GM23338 (cell line): ENCODE results near the gene RCL1. TPM values are rescaled to one million over a fixed set of nuclear protein-coding genes. Genes with fewer than 3 reads are reported as not detected.

ENCODE experiments used
- ATAC-seq: fragments of 200-7000 bp; cut with Tn5 transposase; 3 replicates; pipeline ENCODE4 v1.9.1; 2020
- DNase-seq: peaks from one replicate; pipeline ENCODE4 v3.0.0-alpha.2; 2015; ENCODE audit warnings: low spot score
- H2AFZ ChIP-seq: fragments of 200-600 bp; sonication (generic); 2 replicates; pipeline ENCODE4 v1.8.0; 2016; ENCODE audit warnings: antibody characterized with exemption, mild to moderate bottlenecking, moderate library complexity
- H3F3A ChIP-seq: fragments of 200-600 bp; sonication (generic); replicated peaks from 2 replicates; pipeline ENCODE4 v1.8.0; 2017; ENCODE audit warnings: antibody characterized with exemption, mixed run types, low read depth
- H3K27ac ChIP-seq: fragments of 200-600 bp; sonication (generic); 2 replicates; pipeline ENCODE4 v1.6.1; 2016; ENCODE audit warnings: low read depth
- H3K27me3 ChIP-seq: fragments of 200-600 bp; sonication (generic); 2 replicates; pipeline ENCODE4 v1.8.0; 2016; ENCODE audit warnings: mild to moderate bottlenecking, mixed run types, moderate library complexity; ENCODE audit not compliant: insufficient read depth
- H3K36me3 ChIP-seq: fragments of 200-600 bp; sonication (generic); 2 replicates; pipeline ENCODE4 v1.8.0; 2016; ENCODE audit warnings: mild to moderate bottlenecking; ENCODE audit not compliant: insufficient read depth
- H3K4me1 ChIP-seq: fragments of 200-600 bp; sonication (generic); 2 replicates; pipeline ENCODE4 v1.8.0; 2016; ENCODE audit warnings: mild to moderate bottlenecking, moderate library complexity; ENCODE audit not compliant: insufficient read depth
- H3K4me2 ChIP-seq: fragments of 200-600 bp; sonication (generic); 2 replicates; pipeline ENCODE4 v1.7.1; 2017; ENCODE audit warnings: mixed run types
- H3K4me3 ChIP-seq: fragments of 200-600 bp; sonication (generic); 2 replicates; pipeline ENCODE4 v1.6.1; 2016; ENCODE audit warnings: mixed run types
- H3K79me2 ChIP-seq: fragments of 200-600 bp; sonication (generic); replicated peaks from 2 replicates; pipeline ENCODE4 v1.8.0; 2017; ENCODE audit warnings: mild to moderate bottlenecking; ENCODE audit not compliant: insufficient read depth
- H3K9me2 ChIP-seq: fragments of 200-600 bp; sonication (generic); 2 replicates; pipeline ENCODE4 v1.8.0; 2017; ENCODE audit not compliant: insufficient read depth
- H4K20me1 ChIP-seq: fragments of 200-600 bp; sonication (generic); replicated peaks from 2 replicates; pipeline ENCODE4 v1.8.0; 2017; ENCODE audit warnings: mild to moderate bottlenecking; ENCODE audit not compliant: insufficient read depth
- H3K27ac Mint-ChIP-seq: 2 replicates; pipeline ENCODE4 v1.8.0; 2020; ENCODE audit warnings: inconsistent platforms, mild to moderate bottlenecking, moderate library complexity, mixed read lengths
- H3K27me3 Mint-ChIP-seq: 3 replicates; pipeline ENCODE4 v1.8.0; 2022; ENCODE audit warnings: low read depth, mild to moderate bottlenecking, moderate library complexity, mixed read lengths, inconsistent platforms; ENCODE audit not compliant: insufficient read depth, poor library complexity
- H3K36me3 Mint-ChIP-seq: 3 replicates; pipeline ENCODE4 v1.8.0; 2021; ENCODE audit warnings: low read depth, mild to moderate bottlenecking, inconsistent platforms, moderate library complexity, mixed read lengths
- H3K4me1 Mint-ChIP-seq: 3 replicates; pipeline ENCODE4 v1.8.0; 2020; ENCODE audit warnings: mild to moderate bottlenecking, inconsistent platforms, mixed read lengths
- H3K4me3 Mint-ChIP-seq: 3 replicates; pipeline ENCODE4 v1.8.0; 2021; ENCODE audit warnings: moderate library complexity, mild to moderate bottlenecking, inconsistent platforms, mixed read lengths
- H3K9me3 Mint-ChIP-seq: 3 replicates; pipeline ENCODE4 v1.8.0; 2020; ENCODE audit warnings: moderate library complexity, mild to moderate bottlenecking, inconsistent platforms, mixed read lengths
- CREB1 ChIP-seq: fragments of 250-450 bp; sonication (Bioruptor Pico); IDR thresholded peaks from 2 replicates; pipeline ENCODE4 v1.5.0; 2020; ENCODE audit warnings: low read depth, mild to moderate bottlenecking, moderate library complexity
- CTCF ChIP-seq, 2 experiments: fragments of 200-600 bp in 1 of 2; sonication (generic) in 1 of 2; conservative IDR thresholded peaks; 2 replicates each; pipeline versions ENCODE4 v1.5.1 to v1.6.1; 2016 to 2017; ENCODE audit warnings: antibody characterized with exemption in 2 of 2, low read depth in 2 of 2, mild to moderate bottlenecking in 2 of 2, moderate library complexity in 1 of 2
- ETS1 ChIP-seq: IDR thresholded peaks from 2 replicates; pipeline ENCODE4 v1.6.1; 2016; ENCODE audit warnings: antibody characterized with exemption
- EZH2 ChIP-seq: fragments of 200-600 bp; sonication (generic); IDR thresholded peaks from one replicate; pipeline ENCODE4 v1.8.0; 2017; ENCODE audit warnings: antibody characterized with exemption, mild to moderate bottlenecking, low read depth; ENCODE audit not compliant: unreplicated experiment
- EZH2phosphoT487 ChIP-seq: fragments of 200-600 bp; sonication (generic); IDR thresholded peaks from one replicate; pipeline ENCODE4 v1.8.1; 2018; ENCODE audit warnings: antibody characterized with exemption; ENCODE audit not compliant: unreplicated experiment
- JUNB ChIP-seq: IDR thresholded peaks from one replicate; pipeline ENCODE4 v1.6.1; 2016; ENCODE audit warnings: antibody characterized with exemption; ENCODE audit not compliant: unreplicated experiment
- NANOG ChIP-seq: IDR thresholded peaks from 2 replicates; pipeline ENCODE4 v1.6.1; 2016; ENCODE audit warnings: antibody characterized with exemption, borderline replicate concordance
- POLR2AphosphoS5 ChIP-seq: IDR thresholded peaks from 2 replicates; pipeline ENCODE4 v1.6.1; 2016; ENCODE audit warnings: antibody characterized with exemption, low read depth
- REST ChIP-seq: IDR thresholded peaks from one replicate; pipeline ENCODE4 v1.6.1; 2018; ENCODE audit warnings: antibody characterized with exemption; ENCODE audit not compliant: unreplicated experiment
- STAT1 ChIP-seq: IDR thresholded peaks from one replicate; pipeline ENCODE4 v1.6.1; 2016; ENCODE audit warnings: antibody characterized with exemption; ENCODE audit not compliant: unreplicated experiment
- ZNF114 ChIP-seq: fragments of 250-450 bp; sonication (Bioruptor Pico); IDR thresholded peaks from 2 replicates; pipeline ENCODE4 v1.5.0; 2020; ENCODE audit warnings: mild to moderate bottlenecking, moderate library complexity
- ZNF331 ChIP-seq: fragments of 250-450 bp; sonication (Bioruptor Pico); IDR thresholded peaks from 2 replicates; pipeline ENCODE4 v1.5.0; 2020; ENCODE audit warnings: low read depth, mild to moderate bottlenecking, moderate library complexity
- ZNF462 ChIP-seq: fragments of 250-450 bp; sonication (Bioruptor Pico); IDR thresholded peaks from 2 replicates; pipeline ENCODE4 v1.5.0; 2020; ENCODE audit warnings: mild to moderate bottlenecking, moderate library complexity
- polyA plus RNA-seq: library from polyadenylated mRNA; unstranded; fragments of >200 nt; fragmentation: Nextera tagmentation; extraction: Ambion mirVana; gene quantifications from 2 replicates; pipeline ENCODE4 v1.2.1, GENCODE V29; 2016
- total RNA-seq: library from RNA; depleted of rRNA; stranded (reverse); fragments of >200 nt; shearing (Covaris generic); gene quantifications from 2 replicates; pipeline ENCODE4 v1.2.3, GENCODE V29; 2014

The RCL1 gene
- total and polyA plus RNA-seq, 2 experiments from 2014 or later = 19.3 to 41.2 TPM

GRCh38 chr9:4837261-4838188 lies 44.8 kb downstream of the RCL1 start:
- Histone ChIP-seq H3K4me1 (no peaks in the 10 kb centered on the region), H3K4me3 (no peak overlapping the region), H3F3A (no peaks in the 10 kb centered on the region), H3K9me2 (no peaks in the 10 kb centered on the region), H3K36me3 (peaks cover 2% of the 10 kb centered on the region), H3K4me2 (no peak overlapping the region), H2AFZ (no peak overlapping the region), H4K20me1 (peaks cover 18% of the 10 kb centered on the region), H3K27ac (no peak overlapping the region), H3K27me3 (no peaks in the 10 kb centered on the region), H3K79me2 (peaks cover 33% of the 10 kb centered on the region)
- Mint-ChIP-seq H3K27me3 (peaks cover 5% of the 10 kb centered on the region), H3K4me1 (peaks cover 11% of the 10 kb centered on the region), H3K36me3 (peaks cover 31% of the 10 kb centered on the region), H3K9me3 (no peaks in the 10 kb centered on the region), H3K27ac (no peak overlapping the region), H3K4me3 (no peak overlapping the region)
- TF ChIP-seq CREB1 (CRISPR knock-in tag) (no peak), ZNF462 (CRISPR knock-in tag) (no peak), NANOG (no peak), EZH2 (no peak), ZNF114 (CRISPR knock-in tag) (no peak), JUNB (no peak), STAT1 (no peak), POLR2AphosphoS5 (no peak), EZH2phosphoT487 (no peak), ETS1 (no peak), REST (no peak), CTCF (conservative IDR thresholded peaks at IDR 0.05; ENCODE audit: low read depth in 2 of 2) (no peak), ZNF331 (CRISPR knock-in tag) (no peak)
- DNase-seq (no peak), ATAC-seq (no peak)
